Measurements from ENCODE around the gene BMP8A.

- no peak for TF ChIP-seq CTCF (tag by site-specific recombination; IDR thresholded peaks at IDR 0.05)
- TF ChIP-seq ZBTB26 (tag by site-specific recombination; optimal IDR thresholded peaks at IDR 0.05) = no peak
- TF ChIP-seq KLF8 (tag by site-specific recombination; IDR thresholded peaks at IDR 0.05) = no peak
- TF ChIP-seq GLIS2 (tag by site-specific recombination; IDR thresholded peaks at IDR 0.05) = no peak
- TF ChIP-seq KLF9 (tag by site-specific recombination; IDR thresholded peaks at IDR 0.05; ENCODE audit: low read depth) = no peak
- no peak for TF ChIP-seq ZNF18 (tag by site-specific recombination; IDR thresholded peaks at IDR 0.05)
- no peak for TF ChIP-seq ZBTB20 (tag by site-specific recombination; IDR thresholded peaks at IDR 0.05)
- TF ChIP-seq ZNF768 (tag by site-specific recombination; IDR thresholded peaks at IDR 0.05) = no peak
- no peak for TF ChIP-seq ZNF24 (tag by site-specific recombination; IDR thresholded peaks at IDR 0.05)
- no peak for TF ChIP-seq MZF1 (tag by site-specific recombination; IDR thresholded peaks at IDR 0.05; ENCODE audit: borderline replicate concordance)
- no peak for TF ChIP-seq ZFP37 (tag by site-specific recombination; IDR thresholded peaks at IDR 0.05)
- TF ChIP-seq ZNF544 (tag by site-specific recombination; IDR thresholded peaks at IDR 0.05) = no peak
- no peak for TF ChIP-seq ZNF549 (tag by site-specific recombination; IDR thresholded peaks at IDR 0.05)
Measured at GRCh38 chr1:39466413-39467107, 24.9 kb upstream of the BMP8A start.

Measured in HEK293 (cell line).